ENCODE results near the gene SV2C.

The SV2C gene

DNA sequence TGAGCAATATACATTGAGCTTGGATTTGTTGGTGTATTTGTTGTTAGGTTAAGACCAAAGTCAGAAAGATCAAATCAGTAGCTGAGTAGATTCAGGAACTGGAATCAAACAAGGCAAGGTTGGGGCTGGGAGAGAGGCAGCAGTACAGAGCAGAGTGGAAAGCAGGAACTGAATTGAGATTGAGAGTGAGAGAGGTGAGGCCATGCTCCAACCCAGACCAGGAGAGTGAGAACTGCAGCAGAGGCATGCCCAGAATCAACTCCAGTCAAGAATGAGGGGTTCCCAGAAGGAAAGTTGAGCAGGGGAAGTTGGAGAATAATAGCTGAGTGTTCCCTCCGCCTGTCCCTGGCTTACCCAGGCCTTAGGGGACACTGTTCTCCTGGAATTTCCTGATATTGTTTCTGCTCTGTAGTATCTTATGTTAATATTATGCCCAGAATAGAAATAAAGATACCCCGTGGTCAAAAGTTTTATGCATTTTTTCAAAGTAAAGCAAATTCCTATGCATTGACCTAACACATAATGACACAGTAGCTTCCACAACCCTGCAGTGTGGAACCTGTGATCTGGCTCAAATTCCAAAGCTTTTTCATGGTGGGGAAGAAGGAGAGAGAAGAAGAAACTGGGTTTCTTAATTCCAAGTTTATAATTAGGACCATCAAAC, 82.7 kb downstream of the SV2C start:
- no peak for DNase-seq (ENCODE audit: low spot score)

DNA sequence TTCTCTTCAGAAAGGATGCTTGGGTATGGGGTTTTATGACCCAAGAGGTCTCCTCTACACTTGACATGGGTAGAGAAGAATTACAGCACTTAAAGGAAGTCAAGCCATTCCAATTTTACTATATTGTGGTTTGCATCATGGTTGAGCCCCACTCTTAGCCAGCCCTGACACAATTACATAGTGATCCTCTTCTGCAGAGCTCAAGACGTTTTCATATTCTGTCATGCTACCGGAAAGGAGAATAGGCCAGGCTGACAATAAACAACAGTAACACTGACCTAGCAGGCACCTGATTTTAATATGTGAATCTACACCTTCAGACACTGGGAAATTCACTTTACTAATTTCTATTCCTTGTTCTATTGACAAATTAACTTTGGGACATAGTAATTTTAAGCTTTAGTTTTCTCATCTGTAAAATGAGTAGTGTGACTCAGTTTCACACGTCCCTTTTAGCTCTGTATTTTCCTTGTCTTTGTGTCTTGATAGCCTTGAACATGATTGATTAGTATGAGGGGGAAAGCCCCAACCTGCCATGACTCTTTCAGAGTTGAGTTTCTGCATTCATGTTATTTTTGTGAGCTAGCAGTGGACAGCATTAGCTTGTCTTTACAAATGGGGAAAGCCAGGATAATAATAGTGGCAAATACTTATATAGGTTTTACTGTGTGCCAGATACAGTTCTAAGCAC, 83.8 kb downstream of the SV2C start:
- no peak for DNase-seq (ENCODE audit: low spot score)

DNA sequence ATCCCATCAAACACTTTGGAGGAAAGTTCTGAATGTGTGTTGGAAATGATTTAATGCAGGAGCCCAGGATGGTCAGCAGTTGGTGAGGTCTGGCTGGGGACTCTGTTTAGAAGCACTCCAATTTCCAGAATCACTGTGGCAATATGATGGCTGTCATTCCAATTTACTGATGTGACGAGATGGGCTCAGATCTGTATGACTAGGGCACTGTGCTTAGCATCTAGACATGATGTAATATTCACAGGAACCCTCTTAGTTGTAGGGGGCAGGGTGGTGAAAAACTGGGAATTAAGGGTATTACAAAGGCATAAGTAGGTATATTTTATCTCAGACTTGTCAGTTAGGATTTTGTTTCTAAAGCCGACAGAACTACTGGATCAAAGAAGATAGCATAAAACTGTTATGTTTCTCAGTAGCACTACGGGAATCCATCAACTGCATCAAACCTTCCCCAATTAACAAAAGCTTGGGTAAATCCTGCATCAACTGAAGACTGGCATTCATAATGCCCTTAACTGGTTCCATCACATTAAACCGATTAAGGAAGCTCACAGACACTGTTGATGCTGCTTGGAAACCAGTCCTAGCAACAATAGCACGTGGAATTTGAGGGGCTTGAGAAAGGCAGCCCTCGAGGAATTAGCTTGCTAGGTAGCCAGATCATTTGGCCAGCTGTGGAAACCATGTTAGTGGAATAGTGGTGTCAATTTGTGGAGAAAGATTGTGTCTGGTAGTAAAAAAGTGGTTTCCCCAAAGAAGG, 86.1 kb downstream of the SV2C start:
- no peak for DNase-seq (ENCODE audit: low spot score)

DNA sequence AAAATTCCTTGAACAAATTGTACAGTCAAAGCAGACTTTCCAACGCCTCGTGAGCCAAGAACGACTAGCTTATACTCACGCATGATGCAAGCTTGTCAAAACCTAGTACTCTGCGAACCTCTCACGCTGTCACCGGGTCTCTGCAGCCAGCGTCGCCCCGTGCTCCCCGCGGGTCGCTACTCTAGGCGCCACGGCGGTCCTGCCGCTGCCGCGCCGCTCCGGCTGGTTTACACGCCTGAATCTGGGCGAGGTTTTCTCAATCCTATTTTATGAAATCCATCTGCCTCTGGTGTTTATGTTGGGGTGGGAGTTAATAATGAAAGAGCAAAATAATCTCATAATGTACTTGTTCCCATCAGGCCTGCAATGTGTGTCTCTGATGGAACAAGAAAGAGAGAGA, 90.9 kb downstream of the SV2C start:
- DNase-seq (ENCODE audit: low spot score) = no peak

DNA sequence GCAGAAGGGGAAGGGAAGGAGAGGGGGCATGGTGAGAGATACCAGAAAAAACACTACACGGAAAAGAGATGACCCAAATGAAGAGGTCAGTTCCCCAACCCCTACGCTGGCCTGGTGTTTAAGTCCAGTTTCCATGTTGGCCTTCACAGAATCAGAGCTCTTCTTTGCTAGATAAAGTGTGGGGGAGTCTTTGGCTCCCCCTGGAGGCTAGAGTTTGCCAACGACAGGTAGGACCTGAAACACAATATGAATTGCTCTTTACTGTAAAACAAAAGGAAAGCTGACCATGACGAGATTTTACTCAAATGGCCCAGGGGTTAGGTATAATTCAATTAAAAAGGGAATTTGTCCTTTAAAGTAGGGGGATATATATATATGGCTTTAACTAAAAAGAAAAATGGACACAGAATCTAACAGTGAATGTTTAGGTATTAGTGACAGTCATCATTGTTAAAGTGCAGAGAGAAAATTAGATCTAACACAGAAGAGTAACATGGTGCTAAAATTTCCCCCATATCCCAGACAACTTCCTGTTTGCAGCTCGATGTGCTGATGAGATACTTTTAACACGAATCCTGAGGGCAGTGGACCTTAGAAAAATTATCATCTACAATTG, 92.0 kb downstream of the SV2C start:
- peak; percentile 53 for DNase-seq (ENCODE audit: low spot score)

DNA sequence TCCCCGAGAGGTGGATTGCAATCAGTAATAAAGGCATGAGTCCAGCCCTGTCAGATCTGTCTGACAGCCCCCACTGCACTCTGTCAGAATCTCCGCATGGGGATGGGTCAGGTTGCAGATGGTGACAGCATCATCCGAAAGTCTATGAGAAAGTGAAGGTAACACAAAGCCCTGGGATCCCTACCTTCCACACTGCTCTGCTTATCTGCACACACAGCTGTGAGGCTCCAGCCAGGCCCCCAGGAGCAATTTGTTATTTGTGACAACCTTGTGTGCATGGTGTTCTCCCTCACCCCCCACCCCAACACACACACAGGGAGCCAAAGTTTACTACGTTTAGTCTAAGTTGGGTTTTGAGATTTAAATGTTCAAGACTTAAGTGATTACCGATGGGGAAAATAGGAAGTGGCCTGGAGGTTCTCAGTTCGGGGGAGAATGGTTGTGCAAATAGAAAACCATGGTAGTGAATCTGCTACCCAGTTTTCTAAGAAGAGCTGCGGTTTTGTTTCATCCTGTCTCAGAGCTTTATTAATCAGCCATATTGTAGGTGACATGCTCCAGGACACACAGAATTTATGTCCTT, 92.7 kb downstream of the SV2C start:
- DNase-seq (ENCODE audit: low spot score) = no peak

DNA sequence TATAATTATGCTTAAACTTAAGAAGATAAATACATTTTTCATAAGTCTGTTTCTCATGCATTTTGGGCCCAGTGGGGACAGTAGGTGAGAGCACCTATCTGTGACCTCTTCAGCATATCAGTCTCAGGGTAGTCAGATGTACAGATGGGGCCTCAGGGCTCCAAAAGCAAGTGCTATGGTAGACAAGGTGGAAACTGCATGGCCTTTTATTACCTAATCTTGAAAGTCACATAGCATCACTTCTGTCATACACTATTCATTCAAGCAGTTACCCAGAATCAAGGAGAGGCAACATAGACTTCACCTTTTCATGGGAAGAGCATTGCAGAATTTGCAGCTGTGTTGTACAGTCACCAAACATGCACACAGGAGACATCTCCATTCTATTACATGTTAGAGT, 94.8 kb downstream of the SV2C start:
- no peak for DNase-seq (ENCODE audit: low spot score)

DNA sequence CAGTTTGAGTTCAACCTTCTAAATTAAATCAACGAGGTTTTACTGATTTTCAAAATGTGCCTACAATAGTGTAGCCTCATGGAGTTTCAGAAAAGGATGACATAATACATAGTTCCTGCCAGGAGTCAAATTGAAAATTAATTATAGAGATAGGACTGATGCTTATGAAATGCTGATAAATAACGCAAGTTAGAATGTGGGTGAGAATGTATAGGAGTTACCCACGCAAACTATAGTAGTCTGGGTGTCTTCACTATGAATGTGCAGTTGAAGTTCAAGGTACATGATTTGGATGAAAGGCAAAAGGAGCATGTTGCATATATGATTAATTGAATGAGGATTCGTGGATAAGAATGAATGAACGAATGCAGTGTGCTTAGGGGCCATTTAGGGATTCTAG, 95.7 kb downstream of the SV2C start:
- no peak for DNase-seq (ENCODE audit: low spot score)

DNA sequence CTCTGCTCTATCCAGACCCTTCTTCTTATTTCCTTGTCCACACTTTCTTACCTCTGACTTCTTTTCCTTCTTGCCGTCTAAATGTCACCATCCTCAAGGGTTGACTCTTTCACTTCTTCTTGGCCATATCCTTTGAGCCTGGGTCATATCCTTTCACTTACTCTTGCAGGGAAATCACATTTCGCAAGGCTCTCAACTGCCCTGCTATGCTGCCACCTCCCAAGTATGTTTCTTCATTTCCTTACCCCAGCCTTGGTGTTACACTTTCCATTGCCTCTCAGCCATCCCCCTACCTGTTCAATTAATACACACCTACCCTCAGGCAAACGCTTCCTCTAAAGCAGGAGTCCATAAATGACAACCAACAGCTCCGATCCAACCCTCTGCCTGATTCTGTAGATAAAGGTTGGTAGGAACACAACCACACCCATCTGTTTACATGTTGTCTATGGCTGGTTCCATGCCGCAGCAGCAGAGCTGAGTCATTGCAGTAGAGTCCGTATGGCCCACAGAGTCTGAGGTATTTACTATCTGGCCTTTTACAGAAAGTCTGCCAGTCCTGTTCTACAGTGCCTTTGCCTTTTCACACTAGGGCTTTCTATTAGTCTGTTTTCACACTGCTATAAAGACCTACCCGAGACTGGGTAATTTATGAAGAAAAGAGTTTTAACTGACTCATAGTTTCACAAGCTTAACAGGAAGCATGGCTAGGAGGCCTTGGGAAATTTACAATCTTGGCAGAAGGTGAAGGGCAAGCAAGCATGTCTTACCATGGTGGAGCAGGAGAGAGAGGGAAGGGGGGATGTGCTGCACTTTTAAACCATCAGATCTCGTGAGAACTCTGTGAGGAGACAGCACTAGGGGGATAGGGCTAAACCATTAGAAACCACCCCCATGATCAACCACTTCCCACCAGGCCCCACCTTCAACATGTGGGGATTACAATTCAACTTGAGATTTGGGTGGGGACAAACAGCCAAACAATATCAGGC, 97.9 kb downstream of the SV2C start:
- DNase-seq (ENCODE audit: low spot score) = no peak

DNA sequence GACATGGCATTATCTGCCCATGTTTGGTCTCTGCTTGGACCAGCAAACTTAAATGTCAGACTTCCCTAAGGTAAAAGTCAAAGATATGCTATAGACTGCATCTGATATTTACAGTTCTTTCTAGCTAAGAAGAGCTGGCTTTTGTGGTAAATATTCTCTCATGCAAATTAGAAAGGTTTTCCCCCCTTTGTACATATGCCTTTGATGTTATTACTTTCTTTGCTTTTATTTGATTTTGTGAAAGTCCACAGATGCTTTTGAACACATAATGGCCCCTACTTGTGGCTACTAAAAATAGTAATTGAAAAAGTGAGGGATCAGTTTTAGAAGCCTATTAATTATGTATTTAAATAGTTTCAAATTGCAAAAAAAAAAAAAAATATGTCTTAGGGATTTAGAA, 104.2 kb downstream of the SV2C start:
- DNase-seq (ENCODE audit: low spot score) = no peak

DNA sequence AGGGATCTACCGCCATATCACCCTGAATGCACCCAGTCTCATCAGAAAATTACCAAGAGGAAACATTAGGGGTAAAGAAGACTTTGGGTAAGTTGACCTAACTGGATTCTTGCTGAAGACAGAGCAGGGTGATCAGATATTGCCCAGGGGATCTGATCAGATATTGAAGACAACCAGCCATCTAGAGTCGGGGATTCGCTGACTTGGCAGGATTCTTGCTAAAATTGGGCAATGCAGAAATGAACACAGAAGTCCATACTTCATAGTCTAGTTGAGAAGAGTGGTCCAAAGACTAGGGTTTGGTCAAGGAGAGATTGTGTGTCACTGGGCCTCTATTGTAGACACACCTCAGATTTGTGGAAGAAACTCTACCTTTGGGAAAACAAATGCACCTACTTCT, 107.2 kb downstream of the SV2C start:
- no peak for DNase-seq (ENCODE audit: low spot score)

DNA sequence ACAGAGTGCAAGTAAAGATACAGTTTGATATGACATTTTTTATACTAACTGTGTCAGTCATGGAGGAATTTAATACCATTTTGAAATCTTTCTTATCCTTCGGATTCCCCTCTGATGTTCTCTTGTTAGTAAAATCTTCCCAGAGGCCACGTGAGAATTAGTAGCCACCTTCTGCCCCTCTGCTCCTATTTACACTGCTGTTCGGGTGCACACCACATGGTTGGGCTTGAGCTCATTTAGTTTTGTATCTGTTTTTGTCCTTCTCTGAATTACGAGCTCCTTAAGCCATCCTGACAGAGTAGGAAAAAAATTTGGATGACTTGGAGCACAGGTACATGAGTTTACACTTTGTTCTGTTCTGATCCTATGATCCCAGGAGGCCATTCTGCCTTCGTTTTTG, 109.7 kb downstream of the SV2C start:
- DNase-seq (ENCODE audit: low spot score) = no peak

DNA sequence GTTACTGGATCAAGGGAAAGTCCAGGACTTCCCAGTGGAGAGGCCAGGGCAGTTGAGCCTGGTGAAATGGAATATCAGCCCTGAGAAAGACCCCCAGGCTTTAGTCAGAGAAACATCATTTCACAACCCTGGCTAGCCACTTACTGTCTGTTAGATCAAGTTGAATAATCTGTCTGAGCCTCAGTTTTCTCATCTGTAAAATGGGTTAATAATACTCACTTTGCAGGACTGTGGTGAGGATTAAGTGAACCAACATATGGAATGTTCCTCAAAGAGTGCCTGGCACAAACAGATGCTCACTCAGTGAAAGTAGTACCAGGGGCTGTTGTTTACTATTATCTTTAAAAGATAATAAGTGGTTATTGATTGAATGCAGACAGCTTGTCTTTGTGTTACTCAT, 110.5 kb downstream of the SV2C start:
- no peak for DNase-seq (ENCODE audit: low spot score)

DNA sequence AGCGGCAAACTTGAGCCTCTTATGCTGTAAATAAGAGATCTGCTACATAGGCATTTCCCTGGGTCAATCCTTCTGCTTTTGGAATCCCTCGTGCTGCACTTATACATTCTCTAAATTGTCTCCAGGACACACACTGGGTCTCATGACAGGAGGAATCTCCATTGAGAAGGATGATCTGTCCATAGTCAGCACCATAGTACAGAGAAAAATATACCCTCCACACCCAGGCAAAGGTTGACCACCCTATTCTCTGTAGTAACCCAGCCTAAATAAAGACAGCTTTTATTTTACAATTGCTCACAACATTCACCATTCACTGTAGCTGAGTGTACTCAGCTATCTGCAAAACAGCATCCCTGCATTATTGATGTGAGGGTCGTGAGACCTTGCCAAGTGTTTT, 111.2 kb downstream of the SV2C start:
- no peak for DNase-seq (ENCODE audit: low spot score)

DNA sequence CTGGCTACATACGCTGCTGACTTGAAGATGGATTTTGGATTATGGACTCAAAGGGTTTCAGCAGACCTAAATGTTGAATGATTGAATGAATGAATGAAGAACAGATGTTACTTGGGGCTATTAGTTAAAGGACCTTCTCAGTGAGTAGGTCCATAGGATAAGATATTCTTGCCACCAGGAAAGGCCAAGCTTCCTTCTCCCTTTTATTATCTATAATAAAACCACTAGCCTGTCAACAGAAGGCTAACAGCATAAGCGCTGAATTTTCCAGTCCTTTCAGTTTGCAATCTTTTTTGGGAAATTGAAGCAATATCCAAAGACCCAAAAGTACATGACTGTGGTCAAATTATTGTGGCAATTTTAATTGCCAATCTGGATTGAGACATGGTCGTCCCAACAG, 113.3 kb downstream of the SV2C start:
- DNase-seq (ENCODE audit: low spot score) = no peak

DNA sequence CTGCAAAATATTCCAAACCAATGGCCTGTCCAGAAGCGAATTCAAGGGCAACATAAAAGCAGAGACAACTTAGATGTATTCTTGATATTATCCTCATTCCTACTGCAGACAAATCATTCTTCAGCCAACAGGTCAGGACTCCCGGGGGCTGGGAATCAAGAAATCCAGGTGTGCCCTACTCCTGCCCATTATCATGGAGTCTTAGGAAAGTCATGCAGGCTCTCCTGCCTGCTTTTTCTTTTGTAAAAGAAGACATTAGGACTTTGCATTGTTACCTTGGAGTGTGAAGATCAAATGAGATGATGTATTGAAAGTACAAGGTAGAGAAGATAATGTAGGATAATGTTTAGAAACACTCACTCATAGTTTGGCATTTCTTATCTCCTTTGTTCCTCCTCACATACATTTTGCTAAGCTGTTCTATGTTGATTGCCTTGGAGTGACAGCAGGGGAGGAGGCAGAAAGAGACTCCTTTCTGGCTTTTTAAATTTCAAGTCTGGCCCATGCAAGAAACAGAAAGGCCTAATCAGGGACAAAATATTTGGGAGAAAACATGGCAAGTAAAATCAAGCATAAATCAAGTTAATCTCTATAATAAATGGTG, 113.8 kb downstream of the SV2C start:
- no peak for DNase-seq (ENCODE audit: low spot score)

DNA sequence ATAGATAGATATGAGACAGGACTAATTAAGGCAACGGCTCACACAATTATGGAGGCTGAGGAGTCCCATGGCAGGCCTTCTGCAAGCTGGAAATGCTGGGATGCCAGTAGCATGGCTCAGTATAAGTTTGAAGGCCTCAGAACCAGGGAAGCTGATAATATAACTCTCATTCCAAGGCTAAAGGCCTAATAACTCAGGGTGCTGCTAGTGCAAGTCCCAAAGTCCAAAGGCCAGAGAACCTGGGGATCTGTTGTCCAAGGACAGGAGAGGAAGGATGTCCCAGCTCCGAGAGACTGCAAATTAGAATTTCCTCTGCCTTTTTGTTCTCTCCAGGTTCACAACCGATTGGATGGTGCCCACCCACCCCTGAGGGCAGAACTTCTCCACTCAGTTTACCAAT, 114.5 kb downstream of the SV2C start:
- DNase-seq (ENCODE audit: low spot score) = no peak

DNA sequence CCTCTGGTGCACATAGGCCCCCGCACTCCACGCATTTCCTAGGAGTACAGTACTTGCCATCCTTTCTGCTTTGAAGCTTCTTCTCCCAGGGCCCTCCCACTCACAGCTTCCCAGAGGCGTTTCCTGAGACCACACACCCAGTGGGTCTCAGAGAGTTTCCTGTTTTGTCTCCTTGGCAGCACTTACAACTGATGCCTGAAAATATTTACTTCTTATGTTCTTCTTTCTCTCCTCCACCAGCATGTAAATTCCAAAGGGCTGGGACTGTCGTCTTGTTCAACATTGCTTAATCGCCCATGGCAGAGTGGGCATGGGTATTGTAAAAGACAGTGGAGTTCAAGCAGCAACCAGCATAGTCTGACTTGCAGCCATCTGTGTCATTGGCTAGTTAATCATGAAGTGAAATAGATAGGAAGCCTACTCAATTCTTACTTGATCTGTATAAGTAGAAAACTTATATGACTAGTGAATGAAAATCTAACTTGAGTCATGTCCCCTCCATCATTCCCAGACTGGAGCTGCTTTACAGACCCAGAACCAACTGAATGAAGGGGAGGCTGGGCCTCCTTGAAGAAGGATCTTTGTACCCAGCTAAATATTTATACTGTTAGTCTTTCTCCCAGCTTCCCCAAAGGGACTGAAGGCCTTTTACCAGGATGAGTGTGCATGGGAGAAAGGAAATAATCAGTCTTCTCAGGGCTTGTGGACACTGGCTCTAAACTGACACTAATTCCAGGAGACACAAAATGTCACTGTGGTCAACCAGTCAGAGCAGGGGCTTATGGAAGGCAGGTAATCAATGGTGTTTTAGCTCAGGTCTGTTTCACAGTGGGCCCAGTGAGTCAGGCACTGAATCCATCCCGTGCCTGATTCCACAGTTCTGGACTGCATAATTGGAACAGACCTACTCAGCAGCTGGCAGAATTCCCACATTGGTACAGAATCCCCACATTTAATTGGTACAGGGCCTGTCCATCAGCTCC, 116.4 kb downstream of the SV2C start:
- no peak for DNase-seq (ENCODE audit: low spot score)

DNA sequence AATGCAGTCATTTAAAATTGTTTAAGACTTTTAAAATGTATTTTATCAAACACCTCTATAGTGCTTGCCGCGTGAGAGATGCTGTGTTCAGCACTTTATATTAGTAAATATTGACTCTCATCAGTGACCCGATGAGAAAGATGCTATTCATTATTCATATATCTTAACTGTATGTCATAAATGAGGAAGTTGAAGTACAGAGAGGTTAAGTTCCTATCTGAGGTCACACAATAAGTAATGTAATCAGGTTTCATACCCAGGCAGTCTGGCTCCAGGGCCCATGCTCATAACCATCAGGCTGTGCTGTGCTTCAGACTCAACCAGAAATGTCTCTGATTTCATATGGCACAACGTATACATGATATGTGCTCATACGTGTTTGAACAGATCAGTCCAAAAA, 119.0 kb downstream of the SV2C start:
- no peak for DNase-seq (ENCODE audit: low spot score)

DNA sequence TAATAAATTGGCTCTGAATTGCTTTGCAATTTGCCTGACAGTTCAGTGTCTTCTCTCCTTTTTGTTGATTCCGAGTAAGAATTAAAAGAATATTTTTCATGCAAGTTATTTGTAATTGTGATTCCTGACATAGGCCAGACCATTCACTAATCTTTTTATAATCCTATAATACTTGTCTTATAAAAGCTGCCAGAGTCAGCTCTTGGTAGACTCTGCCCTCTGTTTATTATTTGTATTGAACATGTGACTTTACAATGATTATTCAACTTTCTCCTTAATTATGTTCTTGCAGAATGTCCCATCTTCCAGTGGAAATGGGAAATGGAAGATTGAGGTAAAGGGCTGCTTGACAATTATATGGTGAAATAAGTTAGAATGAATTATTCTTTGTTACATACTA, 121.0 kb downstream of the SV2C start:
- no peak for DNase-seq (ENCODE audit: low spot score)

Measured in AG08395 (cell line).